Epithelial cell of esophagus (primary cell): ENCODE data around the gene WNT9A.

Experiments used
- DNase-seq: peaks from one replicate; pipeline ENCODE4 v3.0.0; 2010; ENCODE audit warnings: low read depth
- H3K4me3 ChIP-seq: 2 replicates; pipeline ENCODE4 v1.5.1; 2011; ENCODE audit warnings: mild to moderate bottlenecking, low read length, control low read depth
- CTCF ChIP-seq: IDR thresholded peaks from 2 replicates; pipeline ENCODE4 v1.5.1; 2011; ENCODE audit warnings: low read depth, mild to moderate bottlenecking, low read length, control low read depth, inconsistent platforms; ENCODE audit not compliant: insufficient read depth; ENCODE audit errors: missing control alignments

WNT9A gene

GRCh38 chr1:227926216-227926791 lies 21.4 kb downstream of the WNT9A start:
- no peak for TF ChIP-seq CTCF
- no peak overlapping the region for H3K4me3 ChIP-seq

GRCh38 chr1:227925582-227926198 lies 22.0 kb downstream of the WNT9A start:
- no peak overlapping the region for H3K4me3 ChIP-seq
- no peak for TF ChIP-seq CTCF
- no peak for DNase-seq

More at GRCh38 chr1:227926216-227926791, 21.4 kb downstream of the WNT9A start:
- no peak for DNase-seq

- TF ChIP-seq CTCF = no peak
- no peak for DNase-seq
- H3K4me3 ChIP-seq = no peak overlapping the region
These were observed 22.7 kb downstream of the WNT9A start for GRCh38 chr1:227924833-227925574.

GRCh38 chr1:227924168-227924832 lies 23.4 kb downstream of the WNT9A start:
- no peak overlapping the region for H3K4me3 ChIP-seq
- TF ChIP-seq CTCF = no peak
- no peak for DNase-seq

GRCh38 chr1:227923353-227924167 lies 24.2 kb downstream of the WNT9A start:
- H3K4me3 ChIP-seq = no peak overlapping the region
- no peak for DNase-seq
- no peak for TF ChIP-seq CTCF

GRCh38 chr1:227922501-227923352 lies 25.0 kb downstream of the WNT9A start:
- no peak for TF ChIP-seq CTCF
- no peak for DNase-seq
- no peak overlapping the region for H3K4me3 ChIP-seq
